IMR-90 (cell line): Measurements from ENCODE around the gene METRNL. TPM values are rescaled to one million over a fixed set of nuclear protein-coding genes. Genes with fewer than 3 reads are reported as not detected.
A peak's percentile ranks its signal among the peaks of the same experiment; 100 is the strongest.

ENCODE experiments used
- ATAC-seq: fragments of 200-7000 bp; cut with Tn5 transposase; 2 replicates; pipeline ENCODE4 v1.9.1; 2020; ENCODE audit warnings: low read depth, mild to moderate bottlenecking, moderate library complexity
- BruUV-seq: library from RNA; stranded (reverse); fragments of 400-500 nt; replicated peaks from 2 replicates; lab custom pipeline; 2021; lab: Mats Ljungman, UMichigan
- CTCF ChIA-PET: fragments of 300-600 bp; formaldehyde crosslinking; extraction: SDS; loops from one replicate; lab custom pipeline; 2021; ENCODE audit warnings: antibody characterized with exemption; lab: Yijun Ruan, JAX
- POLR2A ChIA-PET: fragments of 300-600 bp; sonication (Branson Sonifier 250); formaldehyde crosslinking; loops from one replicate; lab custom pipeline; 2022; ENCODE audit warnings: antibody characterized with exemption; ENCODE audit not compliant: unreplicated experiment; lab: Charles Lee
- DNase-seq: peaks from one replicate; pipeline ENCODE4 v3.0.0; 2013
- H2AFZ ChIP-seq: replicated peaks from 2 replicates; pipeline ENCODE3; 2013; ENCODE audit warnings: low read length, mild to moderate bottlenecking; ENCODE audit not compliant: poor library complexity
- H2AK5ac ChIP-seq: 2 replicates; pipeline ENCODE4 v1.6.1; 2013; ENCODE audit warnings: low read depth, low read length, inconsistent platforms
- H2AK9ac ChIP-seq: replicated peaks from 2 replicates; pipeline ENCODE3; 2013; ENCODE audit warnings: mild to moderate bottlenecking, low read depth, low read length, moderate library complexity; ENCODE audit not compliant: poor library complexity
- H2BK120ac ChIP-seq: 2 replicates; pipeline ENCODE4 v1.6.1; 2013; ENCODE audit warnings: low read depth, low read length, inconsistent platforms
- H2BK15ac ChIP-seq: 3 replicates; pipeline ENCODE4 v1.6.1; 2013; ENCODE audit warnings: low read depth, low read length, inconsistent platforms
- H2BK20ac ChIP-seq: 2 replicates; pipeline ENCODE4 v1.6.1; 2013; ENCODE audit warnings: low read depth, mild to moderate bottlenecking, inconsistent platforms, low read length, moderate library complexity
- H2BK5ac ChIP-seq: 2 replicates; pipeline ENCODE4 v1.6.1; 2013; ENCODE audit warnings: mild to moderate bottlenecking, low read depth, low read length, inconsistent platforms; ENCODE audit not compliant: poor library complexity, severe bottlenecking
- H3K14ac ChIP-seq: replicated peaks from 2 replicates; pipeline ENCODE4 v1.6.1; 2013; ENCODE audit warnings: low read depth, low read length, inconsistent platforms
- H3K18ac ChIP-seq: 2 replicates; pipeline ENCODE4 v1.6.1; 2013; ENCODE audit warnings: low read depth, low read length, control low read depth
- H3K23ac ChIP-seq: 2 replicates; pipeline ENCODE4 v1.6.1; 2013; ENCODE audit warnings: low read depth, low read length, inconsistent platforms
- H3K27ac ChIP-seq: 2 replicates; pipeline ENCODE4 v1.5.1; 2013; ENCODE audit warnings: mild to moderate bottlenecking, control low read depth, low read length; ENCODE audit not compliant: insufficient read depth
- H3K27me3 ChIP-seq: 2 replicates; pipeline ENCODE4 v1.6.1; 2013; ENCODE audit warnings: low read length; ENCODE audit not compliant: control insufficient read depth, insufficient read depth
- H3K36me3 ChIP-seq: 2 replicates; pipeline ENCODE4 v1.6.1; 2013; ENCODE audit warnings: low read length, mixed read lengths; ENCODE audit not compliant: control insufficient read depth, insufficient read depth
- H3K4ac ChIP-seq: 2 replicates; pipeline ENCODE4 v1.6.1; 2013; ENCODE audit warnings: low read depth, low read length, inconsistent platforms
- H3K4me1 ChIP-seq: 2 replicates; pipeline ENCODE4 v1.6.1; 2013; ENCODE audit warnings: low read length, mixed read lengths; ENCODE audit not compliant: control insufficient read depth, insufficient read depth
- H3K4me2 ChIP-seq: 2 replicates; pipeline ENCODE4 v1.6.1; 2013; ENCODE audit warnings: low read depth, mild to moderate bottlenecking, control low read depth, low read length, moderate library complexity
- H3K4me3 ChIP-seq: 2 replicates; pipeline ENCODE4 v1.5.1; 2013; ENCODE audit warnings: low read depth, mild to moderate bottlenecking, control low read depth, low read length, moderate library complexity; ENCODE audit not compliant: insufficient read depth
- H3K56ac ChIP-seq: 2 replicates; pipeline ENCODE4 v1.6.1; 2013; ENCODE audit warnings: low read length, inconsistent platforms; ENCODE audit not compliant: insufficient read depth; ENCODE audit errors: extremely low read depth
- H3K79me1 ChIP-seq, 2 experiments: 2 replicates each; pipeline ENCODE4 v1.6.1; 2013; ENCODE audit warnings: low read length in 2 of 2, inconsistent platforms in 1 of 2, low read depth in 1 of 2
- H3K9ac ChIP-seq: 2 replicates; pipeline ENCODE4 v1.6.1; 2013; ENCODE audit warnings: low read depth, low read length, control low read depth
- H3K9me1 ChIP-seq: 2 replicates; pipeline ENCODE4 v1.6.1; 2013; ENCODE audit warnings: low read length, inconsistent platforms; ENCODE audit not compliant: insufficient read depth
- H3K9me3 ChIP-seq: 2 replicates; pipeline ENCODE4 v1.6.1; 2013; ENCODE audit warnings: low read length; ENCODE audit not compliant: control insufficient read depth, insufficient read depth
- H4K20me1 ChIP-seq: 2 replicates; pipeline ENCODE4 v1.6.1; 2013; ENCODE audit warnings: low read length, inconsistent platforms; ENCODE audit not compliant: insufficient read depth
- H4K5ac ChIP-seq: 2 replicates; pipeline ENCODE4 v1.6.1; 2013; ENCODE audit warnings: mild to moderate bottlenecking, low read depth, low read length, control low read depth
- H4K8ac ChIP-seq, 2 experiments: 2 replicates each; pipeline ENCODE4 v1.6.1; 2013; ENCODE audit warnings: low read depth in 2 of 2, low read length in 2 of 2, control low read depth in 1 of 2, inconsistent platforms in 1 of 2
- H4K91ac ChIP-seq: 2 replicates; pipeline ENCODE4 v1.6.1; 2013; ENCODE audit warnings: low read depth, low read length, inconsistent platforms; ENCODE audit not compliant: insufficient read depth
- CEBPB ChIP-seq: IDR thresholded peaks from 2 replicates; pipeline ENCODE4 v1.6.1; 2012; ENCODE audit warnings: low read depth, low read length, improper control_type of control experiment
- CHD1 ChIP-seq: IDR thresholded peaks from 2 replicates; pipeline ENCODE4 v1.6.1; 2012; ENCODE audit warnings: low read depth, low read length, improper control_type of control experiment
- CTCF ChIP-seq: conservative IDR thresholded peaks from 2 replicates; pipeline ENCODE4 v1.5.1; 2012; ENCODE audit warnings: mild to moderate bottlenecking, low read depth, low read length, improper control_type of control experiment
- ELK1 ChIP-seq: fragments of 150-350 bp; IDR thresholded peaks from 2 replicates; pipeline ENCODE4 v1.6.1; 2016; ENCODE audit warnings: low read depth, mild to moderate bottlenecking, low read length, moderate library complexity, borderline replicate concordance
- MAZ ChIP-seq: IDR thresholded peaks from 2 replicates; pipeline ENCODE4 v1.6.1; 2012; ENCODE audit warnings: low read depth, mild to moderate bottlenecking, low read length, improper control_type of control experiment, moderate library complexity, borderline replicate concordance
- MXI1 ChIP-seq: IDR thresholded peaks from 2 replicates; pipeline ENCODE4 v1.6.1; 2012; ENCODE audit warnings: low read depth, mild to moderate bottlenecking, low read length, moderate library complexity, borderline replicate concordance
- RCOR1 ChIP-seq: IDR thresholded peaks from 2 replicates; pipeline ENCODE4 v1.6.1; 2012; ENCODE audit warnings: mild to moderate bottlenecking, low read length, improper control_type of control experiment; ENCODE audit not compliant: insufficient replicate concordance
- USF2 ChIP-seq: fragments of 150-350 bp; IDR thresholded peaks from 2 replicates; pipeline ENCODE4 v1.6.1; 2017; ENCODE audit warnings: mild to moderate bottlenecking, antibody characterized with exemption, low read length, low read depth
- WGBS, 2 experiments: methylation state at CpG; one replicate each; pipeline versions ENCODE4 v1.1.5 to v1.1.7; 2013; ENCODE audit warnings: missing lambda C conversion rate in 2 of 2; ENCODE audit not compliant: insufficient read length in 1 of 2; ENCODE audit errors: extremely low coverage in 2 of 2; 5-methylcytosine and 5-hydroxymethylcytosine counted together
- dilution Hi-C: fragments of 300-500 bp; cut with HindIII; formaldehyde crosslinking; loops from one replicate; pipeline ENCODE4 v1.14.3; 2018; ENCODE audit warnings: low sequenced_read_pairs; ENCODE audit not compliant: unreplicated experiment
- in situ Hi-C: fragments of 300-500 bp; cut with MboI; formaldehyde crosslinking; loops from 3 replicates; pipeline ENCODE4 v1.14.3; 2019; ENCODE audit warnings: low sequenced_read_pairs, inconsistent platforms, mixed read lengths
- intact Hi-C: fragments of 100-400 bp; cut with micrococcal nuclease; formaldehyde crosslinking; loops from 2 replicates; pipeline ENCODE4 v1.10.0; 2022
- polyA plus RNA-seq, 3 experiments: library from polyadenylated mRNA; depleted of rRNA; stranded (reverse); fragments of >200 nt; gene quantifications; 2 replicates each; pipeline ENCODE4 v1.2.3, GENCODE V29; 2012; ENCODE audit warnings: low replicate concordance in 1 of 3
- total RNA-seq: library from RNA; depleted of rRNA; stranded (reverse); fragments of >200 nt; gene quantifications from 2 replicates; pipeline ENCODE4 v1.2.3, GENCODE V29; 2012

Gene METRNL
- total and polyA plus RNA-seq, 2 of the 4 experiments (the other 2 are of a cell fraction) = 17.9 to 48.2 TPM

GRCh38 chr17:83082909-83083367, 3.5 kb downstream of the METRNL start:
- Histone ChIP-seq H3K27me3 (peaks cover 9% of the 10 kb centered on the region; the same call in 1 of the 2 replicates), H2BK5ac (peak overlapping the region; percentile 99), H3K4me2 (peak overlapping the region; percentile 68), H3K4ac (peak overlapping the region; percentile 99), H3K18ac (peak overlapping the region; percentile 83), H2AK5ac (peak overlapping the region; percentile 92), H4K20me1 (peaks cover 68% of the 10 kb centered on the region), H3K4me3 (no peak overlapping the region; the same call in 1 of the 2 replicates), H4K5ac (peak overlapping the region; percentile 67), H3K9ac (peak overlapping the region; percentile 69), H3K36me3 (peaks cover 30% of the 10 kb centered on the region; the same call in 1 of the 2 replicates), H3K27ac (peak overlapping the region; percentile 73), H3K23ac (peak overlapping the region; percentile 98), H2BK120ac (peak overlapping the region; percentile 96), H3K4me1 (peaks cover 53% of the 10 kb centered on the region), H3K79me1 (peaks cover 4 to 61% of the 10 kb centered on the region in 2 experiments; a peak in 2 of 4 replicates), H3K14ac (peak overlapping the region; percentile 93), H4K91ac (peak overlapping the region; percentile 80), H2BK15ac (peak overlapping the region; percentile 13; the same call in 2 of the 3 replicates), H2AK9ac (peak overlapping the region; percentile 99), H2AFZ (peak overlapping the region; percentile 81), H3K56ac (peak overlapping the region; percentile 45), H4K8ac (peak overlapping the region; percentile 51 to 93), H3K9me1 (peaks cover 43% of the 10 kb centered on the region), H3K9me3 (no peaks in the 10 kb centered on the region), H2BK20ac (peak overlapping the region; percentile 89)
- DNase-seq (no peak), ATAC-seq (no peak)
- ChIA-PET POLR2A (no interaction called here), CTCF (interaction anchor here (1.8 kb wide), 1 partner anchor 120 kb away, joined by 4 read pairs; no protein-coding TSS in a partner anchor)
- in situ Hi-C loops (no loop called here), dilution Hi-C loops (no loop called here), intact Hi-C loops (loop anchor here (1.0 kb wide), 1 partner anchor 301 kb away; no protein-coding TSS in a partner anchor)
- 61% methylated on average over 7 of the region's 20 CpGs; no CpG with 5 or more reads in 1 of the 2 experiments for WGBS, 2 experiments
- TF ChIP-seq USF2 (no peak), ELK1 (no peak), CEBPB (no peak), MXI1 (no peak), MAZ (no peak), CHD1 (no peak), CTCF (no peak), RCOR1 (no peak)
- no TSS peak for BruUV-seq
